RPMI7951 (cell line): ENCODE results near the gene UVRAG. TPM values are rescaled to one million over a fixed set of nuclear protein-coding genes. Genes with fewer than 3 reads are reported as not detected.

Experiments
- DNase-seq: peaks from one replicate; pipeline ENCODE4 v3.0.0-alpha.2; 2012; ENCODE audit warnings: low read depth
- total RNA-seq: library from RNA; depleted of rRNA; stranded (reverse); fragments of >200 nt; shearing (Covaris generic); gene quantifications from 2 replicates; pipeline ENCODE4 v1.2.3, GENCODE V29; 2014; rRNA removed

UVRAG gene
- total RNA-seq, 1 experiment from 2014 or later = 17.7 TPM

- DNase-seq = no peak
Observed at GRCh38 chr11:76190376-76190775, 375.4 kb downstream of the UVRAG start.

Other genes with a start within 250 kb of the UVRAG start
- not detected in 2 replicates for gene MAP6, start 146.2 kb upstream of the UVRAG start, total RNA-seq
- gene MOGAT2, start 97.4 kb upstream of the UVRAG start, total RNA-seq = not detected in 2 replicates
- gene DGAT2, start 46.4 kb upstream of the UVRAG start, total RNA-seq = 2.4 TPM in 2 replicates